NCI-H345 treated with DMSO at 0.1 percent for 48 hours (cell line): Measurements from ENCODE around the gene CRIP2.

Experiments used
- DNase-seq: peaks from one replicate; lab custom pipeline; 2025; ENCODE audit not compliant: unreplicated experiment; lab: John Stamatoyannopoulos, UW

The CRIP2 gene

DNA sequence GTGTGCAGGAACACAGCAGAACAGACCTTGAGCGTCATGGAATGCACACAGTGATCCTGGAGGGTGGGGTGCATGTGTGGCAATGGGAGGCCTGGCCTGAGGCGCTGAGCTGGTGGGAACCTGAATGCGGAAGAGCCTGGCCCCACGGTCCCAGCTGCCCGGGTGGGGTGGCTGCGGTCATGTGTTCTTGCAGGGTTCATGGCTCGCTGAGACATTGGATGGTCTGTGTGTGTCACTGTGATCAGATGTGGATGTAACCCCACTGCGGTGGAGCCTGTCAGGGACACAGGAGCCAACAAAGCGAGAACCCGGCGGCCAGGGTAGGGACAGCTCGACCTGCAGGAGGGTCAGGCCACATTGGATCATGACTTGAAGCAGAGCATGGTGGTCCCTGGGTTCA is 31.8 kb upstream of the CRIP2 start:
- DNase-seq = no peak

- DNase-seq = no peak
These were observed 29.8 kb upstream of the CRIP2 start for GRCh38 chr14:105444859-105445258.

DNA sequence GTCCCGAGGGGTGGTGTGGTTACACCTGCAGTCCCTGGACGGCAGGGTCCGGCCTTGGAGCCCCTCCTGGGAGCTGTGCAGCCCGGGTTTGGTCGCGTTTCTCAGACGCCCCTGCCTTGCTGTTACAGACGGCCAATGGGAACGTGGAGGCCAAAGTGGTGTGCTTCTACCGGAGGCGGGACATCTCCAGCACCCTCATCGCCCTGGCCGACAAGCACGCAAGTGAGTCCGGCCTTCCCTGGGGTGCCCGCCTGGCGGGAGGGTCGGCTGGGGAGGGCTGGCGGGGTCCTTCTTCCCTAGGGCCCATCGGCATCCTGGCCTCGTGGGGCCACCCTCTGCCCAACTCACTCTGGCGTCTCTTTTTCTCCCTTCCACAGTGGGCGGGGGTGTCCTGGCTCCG is 29.3 kb upstream of the CRIP2 start:
- no peak for DNase-seq

DNA sequence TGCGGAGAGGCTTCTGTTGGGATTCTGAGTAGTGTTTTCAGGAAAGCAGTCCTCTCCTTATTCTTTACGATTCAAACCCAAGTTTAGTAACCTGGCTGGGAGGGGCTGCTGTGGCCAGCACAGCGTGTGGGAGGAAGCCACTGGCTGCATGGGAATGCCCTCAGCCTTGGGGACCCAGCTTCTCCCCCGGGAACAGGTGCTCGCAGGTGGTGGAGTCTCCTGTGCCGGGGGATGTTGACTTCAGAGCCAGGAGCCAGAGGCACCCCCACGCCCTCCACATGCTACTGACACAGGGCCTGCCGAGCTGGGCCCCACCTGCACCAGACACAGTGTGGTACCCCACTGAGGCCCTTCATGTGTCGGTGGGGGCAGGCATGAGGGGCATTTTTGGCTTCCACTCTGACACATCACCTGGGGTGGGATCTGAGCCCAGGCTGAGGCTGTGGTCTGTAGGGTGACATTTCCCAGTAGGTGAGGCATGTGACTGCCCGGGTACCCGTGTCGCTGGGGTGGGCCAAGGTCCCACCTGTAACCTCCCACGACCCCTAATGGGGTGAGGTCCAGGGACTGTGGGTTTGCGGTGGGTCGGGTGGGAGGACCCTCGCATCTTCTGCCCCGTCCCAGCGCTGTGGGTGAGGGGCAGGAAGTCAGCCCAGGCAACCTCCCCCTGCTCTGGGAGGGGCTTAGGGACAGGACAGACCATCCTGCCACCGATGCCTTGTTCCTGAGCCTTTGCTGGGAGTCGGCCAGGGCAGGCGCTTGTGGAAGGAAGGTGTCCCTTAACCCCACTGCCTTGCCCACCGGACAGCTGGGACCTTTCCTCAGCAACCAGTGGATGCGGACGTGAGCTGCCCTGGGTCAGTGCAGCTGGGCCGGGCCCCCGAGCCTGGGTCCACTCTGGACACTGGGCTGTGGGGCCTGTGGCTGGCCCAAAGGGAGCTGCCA is 28.4 kb upstream of the CRIP2 start:
- DNase-seq = no peak

DNA sequence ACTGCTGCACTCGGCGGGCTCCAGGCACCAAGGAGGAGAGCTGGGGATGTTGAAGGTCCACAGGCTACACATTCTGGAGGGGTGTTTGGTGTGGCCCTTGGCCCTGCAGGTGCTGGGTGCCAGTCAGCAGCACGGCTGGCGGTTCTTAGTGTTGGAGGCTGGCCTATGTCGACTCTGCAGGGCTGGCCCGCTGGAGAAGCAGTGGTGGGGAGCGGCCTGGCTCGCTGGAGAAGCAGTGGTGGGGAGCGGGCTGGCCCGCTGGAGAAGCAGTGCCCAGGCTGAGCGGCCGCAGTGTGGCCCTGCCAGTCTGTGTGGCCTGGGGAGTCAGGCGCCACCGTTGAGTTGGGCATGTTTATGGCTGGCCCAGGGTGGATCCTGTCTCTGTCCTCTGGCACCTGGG is 27.6 kb upstream of the CRIP2 start:
- no peak for DNase-seq

DNA sequence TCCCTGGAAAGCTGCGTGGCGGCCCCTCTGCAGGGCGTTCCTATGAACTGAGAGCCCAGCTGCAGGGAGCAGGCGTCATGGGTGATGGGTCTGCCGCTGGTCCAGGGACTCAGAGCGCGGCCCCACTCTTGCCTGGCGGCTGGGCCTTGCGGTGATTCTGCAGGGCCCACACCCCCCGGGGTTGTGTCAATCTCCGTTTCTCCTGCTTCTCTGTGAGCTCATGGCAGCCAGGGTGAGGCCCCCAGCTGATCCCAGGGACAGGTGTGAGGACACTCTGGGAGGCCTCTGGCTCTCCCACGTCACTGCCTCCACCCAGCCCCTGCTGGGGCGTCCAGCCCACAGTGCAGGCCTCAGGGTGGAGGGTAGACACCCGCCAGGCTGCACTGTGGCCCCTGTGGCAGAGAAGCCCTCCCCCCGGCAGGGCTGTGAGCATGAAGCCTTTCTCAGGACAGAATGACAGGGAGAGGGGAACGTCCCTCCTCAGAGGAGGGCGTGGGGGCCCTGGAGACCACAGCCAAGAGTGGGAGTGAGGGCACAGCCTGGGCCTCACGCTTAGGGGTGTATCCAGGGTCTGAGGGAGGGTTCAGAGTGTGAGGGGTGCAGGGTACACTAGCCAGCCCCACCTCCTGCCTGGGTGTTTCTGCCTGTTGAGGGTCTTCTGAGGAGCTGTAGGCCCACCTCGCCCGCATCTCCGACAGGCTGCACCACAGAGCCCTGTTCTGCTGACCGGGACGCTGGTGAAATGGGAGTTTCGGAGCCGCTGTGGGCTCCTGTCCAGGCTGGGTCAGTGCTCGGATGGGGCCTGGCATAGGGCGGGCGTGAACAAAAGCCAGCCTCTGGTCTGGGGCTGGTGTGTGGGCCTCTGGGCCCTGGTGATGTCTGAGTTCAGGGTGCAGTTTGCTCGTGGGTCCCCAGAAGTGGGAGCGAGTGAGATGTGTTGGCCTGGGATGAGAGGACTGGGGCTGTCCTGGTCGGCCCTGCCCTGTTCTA is 26.7 kb upstream of the CRIP2 start:
- no peak for DNase-seq

GRCh38 chr14:105448706-105449111 is 25.9 kb upstream of the CRIP2 start:
- peak; percentile 2 for DNase-seq

DNA sequence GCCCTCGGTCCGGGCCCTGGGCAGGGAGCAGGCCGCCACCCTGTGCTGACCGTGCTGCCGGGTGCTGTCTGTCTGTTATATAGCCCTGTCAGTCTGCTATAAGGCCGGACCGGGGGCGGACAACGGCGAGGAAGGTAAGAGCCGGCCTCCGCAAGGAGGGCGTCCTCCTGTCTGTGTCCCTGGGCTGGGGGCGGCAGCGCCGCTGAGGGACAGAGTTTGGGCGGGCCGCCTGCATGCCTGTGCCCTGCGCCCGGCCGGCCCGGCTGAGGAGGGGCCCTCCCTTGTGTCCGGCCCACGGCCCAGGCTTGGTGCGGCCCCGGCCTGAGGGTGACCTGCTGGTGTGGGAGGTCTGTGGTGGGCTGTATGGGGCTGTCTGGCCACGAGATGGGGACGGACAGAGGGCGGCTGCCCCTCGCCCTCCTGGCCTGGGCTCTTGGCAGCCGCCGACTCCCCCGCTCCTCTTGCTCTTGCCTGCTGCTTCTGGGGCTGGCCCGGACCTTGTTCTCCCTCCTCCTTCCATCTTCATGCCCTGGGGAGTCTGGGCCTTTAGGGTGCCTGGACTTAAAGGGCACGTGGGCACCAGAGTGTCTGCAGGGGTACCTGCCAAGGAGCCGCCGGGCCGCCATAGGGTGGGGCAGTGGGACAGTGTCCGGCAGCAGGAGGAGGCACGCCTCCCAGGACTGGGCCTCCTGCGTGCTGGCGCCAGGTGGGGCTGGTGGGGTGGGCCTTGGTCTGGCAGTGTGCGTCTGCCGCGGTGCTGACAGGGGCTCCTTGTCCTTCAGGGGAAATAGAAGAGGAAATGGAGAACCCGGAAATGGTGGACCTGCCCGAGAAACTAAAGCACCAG is 25.1 kb upstream of the CRIP2 start:
- DNase-seq = no peak

GRCh38 chr14:105450123-105450505 is 24.5 kb upstream of the CRIP2 start:
- DNase-seq = no peak

GRCh38 chr14:105450864-105451720 is 23.5 kb upstream of the CRIP2 start:
- DNase-seq = no peak

DNA sequence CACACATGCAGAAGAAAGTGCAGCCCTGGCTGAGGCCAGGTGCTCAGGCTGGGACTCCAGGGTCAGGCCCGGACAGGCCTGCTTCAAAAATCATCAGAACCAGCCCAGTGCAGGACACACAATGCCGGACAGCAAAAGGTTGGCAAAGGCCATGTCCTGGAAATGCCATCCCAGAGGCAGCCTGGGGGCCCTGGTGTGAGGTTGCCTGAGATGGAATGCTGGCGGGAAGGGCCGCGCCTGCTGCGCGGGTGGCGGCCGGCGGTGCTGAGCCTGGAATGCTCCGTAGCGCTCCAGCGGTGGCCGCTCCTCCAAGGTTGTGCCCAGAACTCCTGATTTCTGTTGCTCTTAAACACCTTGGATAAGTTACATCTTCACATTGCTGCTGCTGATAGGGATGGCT is 21.7 kb upstream of the CRIP2 start:
- DNase-seq = no peak

GRCh38 chr14:105453847-105454246 is 20.8 kb upstream of the CRIP2 start:
- no peak for DNase-seq

- DNase-seq = no peak
These were observed 19.5 kb upstream of the CRIP2 start for GRCh38 chr14:105455086-105455640.

- no peak for DNase-seq
These were observed 18.6 kb upstream of the CRIP2 start for GRCh38 chr14:105455766-105456660.

GRCh38 chr14:105456736-105457617 is 17.6 kb upstream of the CRIP2 start:
- DNase-seq = no peak

DNA sequence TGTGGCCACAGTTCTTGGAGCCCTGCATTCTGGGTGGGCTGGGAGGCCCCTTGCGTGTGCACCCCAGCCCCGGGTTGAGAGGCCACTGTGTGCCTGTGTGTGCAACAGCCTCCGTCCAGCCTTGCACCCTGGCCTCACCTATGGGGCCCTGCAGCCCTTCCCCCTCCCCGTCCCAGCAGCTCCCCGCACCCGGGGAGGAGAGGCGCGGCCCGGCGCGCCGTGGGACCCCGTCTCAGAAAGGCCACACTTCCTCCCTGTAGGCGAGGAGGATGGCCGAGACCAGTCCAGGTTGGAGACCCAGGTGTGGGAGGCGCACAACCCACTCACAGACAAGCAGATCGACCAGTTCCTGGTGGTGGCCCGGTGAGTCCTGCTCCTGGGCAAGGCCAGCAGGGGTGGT is 16.6 kb upstream of the CRIP2 start:
- DNase-seq = no peak

GRCh38 chr14:105458571-105458970 is 16.1 kb upstream of the CRIP2 start:
- no peak for DNase-seq

- no peak for DNase-seq
These were observed 14.5 kb upstream of the CRIP2 start for GRCh38 chr14:105460116-105460515.
